Activated CD4-positive, alpha-beta T cell treated with anti-CD3 and anti-CD28 coated beads, Interleukin-2, amount 50 U/mL, for 4 hours (primary cell): ENCODE results near the gene RMI2.

Source experiments
- DNase-seq, 2 experiments: peaks; one replicate each; pipeline ENCODE4 v3.0.0-alpha.2; 2020

The RMI2 gene

GRCh38 chr16:11310634-11310977 lies 34.7 kb upstream of the RMI2 start:
- DNase-seq: no peak

- DNase-seq: no peak
Observed at GRCh38 chr16:11310997-11311561, 34.2 kb upstream of the RMI2 start.

- peak in 1 of 2 experiments; percentile 8 for DNase-seq
Observed at GRCh38 chr16:11312718-11313492, 32.4 kb upstream of the RMI2 start.

- no peak for DNase-seq
Observed at GRCh38 chr16:11313493-11314308, 31.6 kb upstream of the RMI2 start.

- no peak for DNase-seq
Observed at GRCh38 chr16:11314309-11314894, 30.9 kb upstream of the RMI2 start.

GRCh38 chr16:11315510-11315909 lies 29.7 kb upstream of the RMI2 start:
- DNase-seq: no peak

GRCh38 chr16:11316331-11317015 lies 28.8 kb upstream of the RMI2 start:
- DNase-seq: no peak

GRCh38 chr16:11318817-11319216 lies 26.4 kb upstream of the RMI2 start:
- no peak for DNase-seq

GRCh38 chr16:11319529-11320146 lies 25.6 kb upstream of the RMI2 start:
- DNase-seq: no peak

- DNase-seq: no peak
Observed at GRCh38 chr16:11320170-11320569, 25.1 kb upstream of the RMI2 start.

GRCh38 chr16:11321662-11322061 lies 23.6 kb upstream of the RMI2 start:
- DNase-seq: no peak

GRCh38 chr16:11322823-11323222 lies 22.4 kb upstream of the RMI2 start:
- DNase-seq: no peak

GRCh38 chr16:11323551-11324336 lies 21.5 kb upstream of the RMI2 start:
- no peak for DNase-seq

- no peak for DNase-seq
Observed at GRCh38 chr16:11325404-11326083, 19.7 kb upstream of the RMI2 start.

GRCh38 chr16:11326084-11326736 lies 19.0 kb upstream of the RMI2 start:
- no peak for DNase-seq

- no peak for DNase-seq
Observed at GRCh38 chr16:11326737-11327276, 18.5 kb upstream of the RMI2 start.

GRCh38 chr16:11327277-11328171 lies 17.7 kb upstream of the RMI2 start:
- no peak for DNase-seq

- DNase-seq: peak; percentile 43 to 44
Observed at GRCh38 chr16:11328172-11329070, 16.8 kb upstream of the RMI2 start.
